Skeletal muscle satellite cell (primary cell): ENCODE results near the gene TRERF1.
"Not testable (repeated sequence)": the region's sequence is repeated elsewhere in the genome, so short reads cannot be mapped to it uniquely, and the experiment has no call there.

ENCODE experiments used
- H3K27me3 ChIP-seq: 2 replicates; pipeline ENCODE4 v1.7.0; 2013; ENCODE audit warnings: low read length; ENCODE audit not compliant: control insufficient read depth, insufficient read depth
- H3K36me3 ChIP-seq: 2 replicates; pipeline ENCODE4 v1.7.0; 2013; ENCODE audit warnings: mild to moderate bottlenecking, control low read depth, low read length; ENCODE audit not compliant: insufficient read depth
- H3K4me1 ChIP-seq: 2 replicates; pipeline ENCODE4 v1.7.0; 2013; ENCODE audit warnings: low read length; ENCODE audit not compliant: control insufficient read depth, insufficient read depth
- H3K4me2 ChIP-seq: 2 replicates; pipeline ENCODE4 v1.7.0; 2013; ENCODE audit warnings: mild to moderate bottlenecking, low read length
- H3K4me3 ChIP-seq: 2 replicates; pipeline ENCODE4 v1.7.0; 2013; ENCODE audit warnings: low read length
- H3K9ac ChIP-seq: 2 replicates; pipeline ENCODE4 v1.7.0; 2013; ENCODE audit warnings: mild to moderate bottlenecking, low read depth, low read length, moderate library complexity
- H3K9me3 ChIP-seq: replicated peaks from 2 replicates; pipeline ENCODE4 v1.7.0; 2013; ENCODE audit warnings: mild to moderate bottlenecking, control low read depth, low read length

Gene TRERF1

GRCh38 chr6:42338744-42339222, 112.9 kb downstream of the TRERF1 start:
- Histone ChIP-seq H3K4me2 (peak overlapping the region; percentile 67), H3K9ac (peak overlapping the region; percentile 57), H3K36me3 (no peaks in the 10 kb centered on the region), H3K27me3 (no peaks in the 10 kb centered on the region), H3K4me1 (peaks cover 23% of the 10 kb centered on the region), H3K9me3 (no peaks in the 10 kb centered on the region), H3K4me3 (peak overlapping the region; percentile 27)

GRCh38 chr6:42337985-42338743, 113.6 kb downstream of the TRERF1 start:
- Histone ChIP-seq H3K36me3 (no peaks in the 10 kb centered on the region), H3K4me3 (peak overlapping the region; percentile 27), H3K4me2 (peak overlapping the region; percentile 67), H3K9me3 (no peaks in the 10 kb centered on the region), H3K9ac (peak overlapping the region; percentile 32), H3K4me1 (peaks cover 23% of the 10 kb centered on the region), H3K27me3 (no peaks in the 10 kb centered on the region)

GRCh38 chr6:42336431-42336830, 115.3 kb downstream of the TRERF1 start:
- H3K9ac ChIP-seq, result no peak overlapping the region
- H3K9me3 ChIP-seq, result no peaks in the 10 kb centered on the region
- H3K27me3 ChIP-seq, result no peaks in the 10 kb centered on the region
- peaks cover 23% of the 10 kb centered on the region for H3K4me1 ChIP-seq
- no peak overlapping the region for H3K4me2 ChIP-seq
- no peaks in the 10 kb centered on the region for H3K36me3 ChIP-seq
- H3K4me3 ChIP-seq, result no peak overlapping the region

- Histone ChIP-seq H3K4me3 (no peak overlapping the region), H3K4me1 (peaks cover 23% of the 10 kb centered on the region)
These were observed 115.8 kb downstream of the TRERF1 start for GRCh38 chr6:42335896-42336295.

GRCh38 chr6:42334870-42335269, 116.9 kb downstream of the TRERF1 start:
- no peak overlapping the region for H3K4me3 ChIP-seq
- H3K36me3 ChIP-seq, result no peaks in the 10 kb centered on the region
- H3K4me2 ChIP-seq, result no peak overlapping the region
- no peaks in the 10 kb centered on the region for H3K27me3 ChIP-seq
- H3K9me3 ChIP-seq, result no peaks in the 10 kb centered on the region
- H3K9ac ChIP-seq, result no peak overlapping the region
- H3K4me1 ChIP-seq, result peaks cover 19% of the 10 kb centered on the region

More at GRCh38 chr6:42335896-42336295, 115.8 kb downstream of the TRERF1 start:
- H3K36me3 ChIP-seq, result no peaks in the 10 kb centered on the region
- no peaks in the 10 kb centered on the region for H3K9me3 ChIP-seq
- H3K9ac ChIP-seq, result no peak overlapping the region
- H3K27me3 ChIP-seq, result no peaks in the 10 kb centered on the region
- H3K4me2 ChIP-seq, result no peak overlapping the region

GRCh38 chr6:42333612-42334011, 118.1 kb downstream of the TRERF1 start:
- no peaks in the 10 kb centered on the region for H3K36me3 ChIP-seq
- H3K27me3 ChIP-seq, result no peaks in the 10 kb centered on the region
- H3K9ac ChIP-seq, result no peak overlapping the region
- H3K4me1 ChIP-seq, result peaks cover 9% of the 10 kb centered on the region
- H3K4me3 ChIP-seq, result no peak overlapping the region
- H3K9me3 ChIP-seq, result no peaks in the 10 kb centered on the region
- H3K4me2 ChIP-seq, result no peak overlapping the region

- Histone ChIP-seq H3K9ac (no peak overlapping the region), H3K4me2 (no peak overlapping the region), H3K4me3 (no peak overlapping the region), H3K9me3 (no peaks in the 10 kb centered on the region), H3K36me3 (no peaks in the 10 kb centered on the region), H3K4me1 (peaks cover 2% of the 10 kb centered on the region), H3K27me3 (no peaks in the 10 kb centered on the region)
These were observed 118.8 kb downstream of the TRERF1 start for GRCh38 chr6:42332916-42333315.

- Histone ChIP-seq H3K4me2 (no peak overlapping the region), H3K27me3 (no peaks in the 10 kb centered on the region), H3K9me3 (no peaks in the 10 kb centered on the region), H3K4me3 (no peak overlapping the region), H3K36me3 (no peaks in the 10 kb centered on the region), H3K9ac (no peak overlapping the region), H3K4me1 (peaks cover 6% of the 10 kb centered on the region)
These were observed 120.7 kb downstream of the TRERF1 start for GRCh38 chr6:42331019-42331418.

GRCh38 chr6:42326248-42326647, 125.5 kb downstream of the TRERF1 start:
- no peaks in the 10 kb centered on the region for H3K36me3 ChIP-seq
- no peaks in the 10 kb centered on the region for H3K9me3 ChIP-seq
- no peaks in the 10 kb centered on the region for H3K27me3 ChIP-seq
- H3K4me3 ChIP-seq, result no peak overlapping the region
- H3K4me1 ChIP-seq, result peaks cover 6% of the 10 kb centered on the region
- no peak overlapping the region for H3K4me2 ChIP-seq
- no peak overlapping the region for H3K9ac ChIP-seq

GRCh38 chr6:42324656-42325324, 126.9 kb downstream of the TRERF1 start:
- H3K9me3 ChIP-seq, H3K4me2 ChIP-seq: not testable (repeated sequence)

GRCh38 chr6:42322676-42323075, 129.1 kb downstream of the TRERF1 start:
- H3K4me1 ChIP-seq, result peaks cover 6% of the 10 kb centered on the region
- no peak overlapping the region for H3K4me3 ChIP-seq
- H3K27me3 ChIP-seq, result no peaks in the 10 kb centered on the region
- no peak overlapping the region for H3K4me2 ChIP-seq
- H3K36me3 ChIP-seq, result no peaks in the 10 kb centered on the region
- no peak overlapping the region for H3K9ac ChIP-seq
- H3K9me3 ChIP-seq, result no peaks in the 10 kb centered on the region

More at GRCh38 chr6:42324656-42325324, 126.9 kb downstream of the TRERF1 start:
- H3K9ac ChIP-seq, H3K4me1 ChIP-seq, H3K36me3 ChIP-seq, H3K4me3 ChIP-seq, H3K27me3 ChIP-seq: not testable (repeated sequence)
